Activated CD4-positive, alpha-beta T cell treated with anti-CD3 and anti-CD28 coated beads, Interleukin-10, Interleukin-2, amounts not matched to agents 100 ng/mL and 50 ng/mL, durations not matched to agents 16 hours and 8 hours (primary cell): ENCODE data around the gene PRDM2.

ENCODE experiments used
- DNase-seq: peaks from one replicate; pipeline ENCODE4 v3.0.0-alpha.2; 2020

Gene PRDM2

GRCh38 chr1:13869172-13869797 is 169.3 kb downstream of the PRDM2 start:
- DNase-seq = no peak

DNA sequence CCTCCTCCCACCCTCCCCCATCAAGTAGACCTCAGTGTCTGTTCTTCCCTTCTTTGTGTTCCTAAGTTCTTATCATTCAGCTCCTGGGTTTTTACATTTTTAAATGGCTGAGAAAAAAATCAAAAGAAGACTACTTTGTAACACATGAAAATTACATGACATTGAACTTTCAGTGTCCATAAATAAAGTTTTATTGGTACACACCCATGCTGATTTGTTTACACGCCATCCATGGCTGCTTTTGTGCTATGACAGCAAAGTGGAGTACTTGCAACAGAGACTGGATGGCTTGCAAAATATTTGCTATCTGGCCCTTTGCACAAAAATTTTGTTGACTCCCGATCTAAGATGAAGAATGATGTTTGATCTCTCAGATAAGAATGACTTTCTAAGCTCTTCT is 171.4 kb downstream of the PRDM2 start:
- no peak for DNase-seq

- DNase-seq = no peak
Observed at GRCh38 chr1:13871886-13872285, 171.9 kb downstream of the PRDM2 start.

GRCh38 chr1:13873032-13873431 is 173.0 kb downstream of the PRDM2 start:
- DNase-seq = no peak
